ENCODE data around the gene PTPRF.

The PTPRF gene

GRCh38 chr1:43610339-43610738 is 79.7 kb downstream of the PTPRF start:
- no peak for DNase-seq

- no peak for DNase-seq
Measured at GRCh38 chr1:43611950-43612349, 81.3 kb downstream of the PTPRF start.

- DNase-seq = no peak
Measured at GRCh38 chr1:43612406-43612805, 81.7 kb downstream of the PTPRF start.

GRCh38 chr1:43613075-43613942 is 82.6 kb downstream of the PTPRF start:
- DNase-seq = no peak

- DNase-seq = no peak
Measured at GRCh38 chr1:43614211-43614610, 83.5 kb downstream of the PTPRF start.

GRCh38 chr1:43614891-43615290 is 84.2 kb downstream of the PTPRF start:
- no peak for DNase-seq

- no peak for DNase-seq
Measured at GRCh38 chr1:43616383-43616782, 85.7 kb downstream of the PTPRF start.

GRCh38 chr1:43617011-43617410 is 86.3 kb downstream of the PTPRF start:
- no peak for DNase-seq

- no peak for DNase-seq
Measured at GRCh38 chr1:43617668-43618067, 87.0 kb downstream of the PTPRF start.

GRCh38 chr1:43618521-43619313 is 88.0 kb downstream of the PTPRF start:
- no peak for DNase-seq

GRCh38 chr1:43619314-43619790 is 88.7 kb downstream of the PTPRF start:
- no peak for DNase-seq

- DNase-seq = no peak
Measured at GRCh38 chr1:43619996-43620920, 89.6 kb downstream of the PTPRF start.

GRCh38 chr1:43620956-43621355 is 90.3 kb downstream of the PTPRF start:
- DNase-seq = no peak

GRCh38 chr1:43621386-43621785 is 90.7 kb downstream of the PTPRF start:
- DNase-seq = peak in 1 of 14 donors; percentile 33

GRCh38 chr1:43621861-43622260 is 91.2 kb downstream of the PTPRF start:
- DNase-seq = peak in 1 of 14 donors; percentile 34

GRCh38 chr1:43622471-43622870 is 91.8 kb downstream of the PTPRF start:
- no peak for DNase-seq

- no peak for DNase-seq
Measured at GRCh38 chr1:43622901-43623780, 92.5 kb downstream of the PTPRF start.

GRCh38 chr1:43625063-43625780 is 94.5 kb downstream of the PTPRF start:
- no peak for DNase-seq

GRCh38 chr1:43632135-43632670 is 101.5 kb downstream of the PTPRF start:
- DNase-seq = no peak

- no peak for DNase-seq
Measured at GRCh38 chr1:43634721-43635120, 104.0 kb downstream of the PTPRF start.
